GM13976 (cell line): ENCODE data around the gene ARFGEF2.

Source experiments
- DNase-seq: peaks from one replicate; pipeline ENCODE4 v3.0.0; 2012; ENCODE audit warnings: low spot score
- CTCF ChIP-seq: IDR thresholded peaks from 2 replicates; pipeline ENCODE4 v1.5.1; 2012; ENCODE audit warnings: borderline replicate concordance, mild to moderate bottlenecking; ENCODE audit not compliant: insufficient read depth; ENCODE audit errors: extremely low read depth, missing control alignments, control extremely low read depth
- in situ Hi-C: fragments of 300-500 bp; cut with MboI; formaldehyde crosslinking; loops from one replicate; pipeline ENCODE4 v1.12.0; 2022; ENCODE audit warnings: low sequenced_read_pairs, mixed read lengths, inconsistent platforms; ENCODE audit not compliant: unreplicated experiment

ARFGEF2 gene

GRCh38 chr20:48919336-48919881, 2.1 kb upstream of the ARFGEF2 start:
- in situ Hi-C loops = no loop called here
- no peak for TF ChIP-seq CTCF
- DNase-seq = no peak

- no peak for TF ChIP-seq CTCF
- in situ Hi-C loops = no loop called here
- no peak for DNase-seq
Measured at GRCh38 chr20:48919882-48920526, 1.5 kb upstream of the ARFGEF2 start.

GRCh38 chr20:48920527-48921167, 864 bp upstream of the ARFGEF2 start:
- in situ Hi-C loops = no loop called here
- no peak for DNase-seq
- TF ChIP-seq CTCF = no peak

- in situ Hi-C loops = no loop called here
- no peak for TF ChIP-seq CTCF
- no peak for DNase-seq
Measured at GRCh38 chr20:48921883-48922820, 641 bp downstream of the ARFGEF2 start.

GRCh38 chr20:48923149-48923718, 1.7 kb downstream of the ARFGEF2 start:
- in situ Hi-C loops = no loop called here
- no peak for TF ChIP-seq CTCF
- DNase-seq = no peak

GRCh38 chr20:48924756-48925109, 3.2 kb downstream of the ARFGEF2 start:
- no peak for DNase-seq
- in situ Hi-C loops = no loop called here

More at GRCh38 chr20:48924756-48925109, 3.2 kb downstream of the ARFGEF2 start:
- TF ChIP-seq CTCF = no peak
